SU-DHL-6 (cell line): ENCODE data around the gene ARRB1.

ENCODE experiments used
- EZH2phosphoT487 ChIP-seq: fragments of 200-600 bp; sonication (generic), shearing (Covaris generic); conservative IDR thresholded peaks from 2 replicates; pipeline ENCODE4 v1.6.1; 2018; ENCODE audit warnings: mild to moderate bottlenecking, antibody characterized with exemption, low read length, moderate library complexity, mixed read lengths
- TF ChIP-seq, protein P1 (sequence below): fragments of 200-600 bp; sonication (generic); IDR thresholded peaks from one replicate; pipeline ENCODE4 v1.5.1; 2017; ENCODE audit warnings: antibody characterized with exemption, mild to moderate bottlenecking, low read length, moderate library complexity; ENCODE audit not compliant: insufficient read depth, poor library complexity, severe bottlenecking

GRCh38 chr11:75342966-75343870 is 8.2 kb downstream of the ARRB1 start:
- TF ChIP-seq, protein P1, sequence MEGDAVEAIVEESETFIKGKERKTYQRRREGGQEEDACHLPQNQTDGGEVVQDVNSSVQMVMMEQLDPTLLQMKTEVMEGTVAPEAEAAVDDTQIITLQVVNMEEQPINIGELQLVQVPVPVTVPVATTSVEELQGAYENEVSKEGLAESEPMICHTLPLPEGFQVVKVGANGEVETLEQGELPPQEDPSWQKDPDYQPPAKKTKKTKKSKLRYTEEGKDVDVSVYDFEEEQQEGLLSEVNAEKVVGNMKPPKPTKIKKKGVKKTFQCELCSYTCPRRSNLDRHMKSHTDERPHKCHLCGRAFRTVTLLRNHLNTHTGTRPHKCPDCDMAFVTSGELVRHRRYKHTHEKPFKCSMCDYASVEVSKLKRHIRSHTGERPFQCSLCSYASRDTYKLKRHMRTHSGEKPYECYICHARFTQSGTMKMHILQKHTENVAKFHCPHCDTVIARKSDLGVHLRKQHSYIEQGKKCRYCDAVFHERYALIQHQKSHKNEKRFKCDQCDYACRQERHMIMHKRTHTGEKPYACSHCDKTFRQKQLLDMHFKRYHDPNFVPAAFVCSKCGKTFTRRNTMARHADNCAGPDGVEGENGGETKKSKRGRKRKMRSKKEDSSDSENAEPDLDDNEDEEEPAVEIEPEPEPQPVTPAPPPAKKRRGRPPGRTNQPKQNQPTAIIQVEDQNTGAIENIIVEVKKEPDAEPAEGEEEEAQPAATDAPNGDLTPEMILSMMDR = no peak
- TF ChIP-seq EZH2phosphoT487 = no peak
